ENCODE results near the gene ITGA5. TPM values are rescaled to one million over a fixed set of nuclear protein-coding genes. Genes with fewer than 3 reads are reported as not detected.

The ITGA5 gene
- total and polyA plus RNA-seq, 9 of the 15 experiments (the other 6 are each of a cell fraction or from before 2014, with no cell fraction given): 9.1 to 82.1 (median 47.4) TPM

DNA sequence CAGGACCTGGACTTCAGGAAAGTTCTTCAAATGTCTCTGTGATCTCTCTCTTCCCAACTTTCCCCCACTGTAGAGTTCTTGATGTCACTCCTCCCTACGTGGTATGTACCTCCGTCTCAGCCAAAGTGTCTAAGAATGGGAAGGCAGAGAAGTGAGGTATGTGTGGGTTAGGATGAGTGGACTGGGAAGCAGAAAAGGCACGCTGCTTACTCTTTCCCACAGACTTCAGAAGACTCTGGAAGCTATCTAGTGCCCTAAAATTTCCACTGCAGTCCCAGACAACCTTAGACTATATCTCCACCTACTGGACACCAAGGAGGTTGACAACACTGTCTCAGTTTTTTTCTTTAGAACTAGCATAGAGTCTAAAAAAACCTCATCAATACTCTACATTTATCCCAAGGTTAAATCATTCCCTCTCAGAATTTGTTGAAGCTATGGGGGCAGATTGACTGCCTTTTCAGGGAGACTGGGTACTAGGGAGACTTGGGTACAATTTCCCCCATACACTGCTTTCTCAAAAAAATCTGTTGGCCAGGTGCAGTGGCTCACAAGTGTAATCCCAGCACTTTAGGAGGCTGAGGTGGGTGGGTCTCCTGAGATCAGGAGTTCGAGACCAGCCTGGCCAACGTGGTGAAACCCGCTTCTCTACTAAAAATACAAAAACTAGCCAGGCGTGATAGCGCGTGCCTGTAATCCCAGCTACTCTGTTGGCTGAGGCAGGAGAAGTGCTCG is 20.6 kb upstream of the ITGA5 start (continued):
- TF ChIP-seq, protein P1, sequence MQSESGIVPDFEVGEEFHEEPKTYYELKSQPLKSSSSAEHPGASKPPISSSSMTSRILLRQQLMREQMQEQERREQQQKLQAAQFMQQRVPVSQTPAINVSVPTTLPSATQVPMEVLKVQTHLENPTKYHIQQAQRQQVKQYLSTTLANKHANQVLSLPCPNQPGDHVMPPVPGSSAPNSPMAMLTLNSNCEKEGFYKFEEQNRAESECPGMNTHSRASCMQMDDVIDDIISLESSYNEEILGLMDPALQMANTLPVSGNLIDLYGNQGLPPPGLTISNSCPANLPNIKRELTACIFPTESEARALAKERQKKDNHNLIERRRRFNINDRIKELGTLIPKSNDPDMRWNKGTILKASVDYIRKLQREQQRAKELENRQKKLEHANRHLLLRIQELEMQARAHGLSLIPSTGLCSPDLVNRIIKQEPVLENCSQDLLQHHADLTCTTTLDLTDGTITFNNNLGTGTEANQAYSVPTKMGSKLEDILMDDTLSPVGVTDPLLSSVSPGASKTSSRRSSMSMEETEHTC (IDR thresholded peaks at IDR 0.05): no peak
- TF ChIP-seq MIER1 (IDR thresholded peaks at IDR 0.05; ENCODE audit: low read depth): no peak
- no peak for TF ChIP-seq TAF15 (IDR thresholded peaks at IDR 0.05; ENCODE audit: low read depth, low read length)
- no peak for TF ChIP-seq FOSL1 (tag; conservative IDR thresholded peaks at IDR 0.05)
- no peak for TF ChIP-seq GABPB2 (CRISPR knock-in tag; conservative IDR thresholded peaks at IDR 0.05)
- TF ChIP-seq EGR1 (conservative IDR thresholded peaks at IDR 0.05): no peak
- TF ChIP-seq, protein P2, sequence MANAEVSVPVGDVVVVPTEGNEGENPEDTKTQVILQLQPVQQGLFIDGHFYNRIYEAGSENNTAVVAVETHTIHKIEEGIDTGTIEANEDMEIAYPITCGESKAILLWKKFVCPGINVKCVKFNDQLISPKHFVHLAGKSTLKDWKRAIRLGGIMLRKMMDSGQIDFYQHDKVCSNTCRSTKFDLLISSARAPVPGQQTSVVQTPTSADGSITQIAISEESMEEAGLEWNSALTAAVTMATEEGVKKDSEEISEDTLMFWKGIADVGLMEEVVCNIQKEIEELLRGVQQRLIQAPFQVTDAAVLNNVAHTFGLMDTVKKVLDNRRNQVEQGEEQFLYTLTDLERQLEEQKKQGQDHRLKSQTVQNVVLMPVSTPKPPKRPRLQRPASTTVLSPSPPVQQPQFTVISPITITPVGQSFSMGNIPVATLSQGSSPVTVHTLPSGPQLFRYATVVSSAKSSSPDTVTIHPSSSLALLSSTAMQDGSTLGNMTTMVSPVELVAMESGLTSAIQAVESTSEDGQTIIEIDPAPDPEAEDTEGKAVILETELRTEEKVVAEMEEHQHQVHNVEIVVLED (CRISPR knock-in tag; IDR thresholded peaks at IDR 0.05): no peak
- TF ChIP-seq POLR2G (IDR thresholded peaks at IDR 0.05; ENCODE audit: low read depth, low read length): no peak
- TF ChIP-seq, protein P3, sequence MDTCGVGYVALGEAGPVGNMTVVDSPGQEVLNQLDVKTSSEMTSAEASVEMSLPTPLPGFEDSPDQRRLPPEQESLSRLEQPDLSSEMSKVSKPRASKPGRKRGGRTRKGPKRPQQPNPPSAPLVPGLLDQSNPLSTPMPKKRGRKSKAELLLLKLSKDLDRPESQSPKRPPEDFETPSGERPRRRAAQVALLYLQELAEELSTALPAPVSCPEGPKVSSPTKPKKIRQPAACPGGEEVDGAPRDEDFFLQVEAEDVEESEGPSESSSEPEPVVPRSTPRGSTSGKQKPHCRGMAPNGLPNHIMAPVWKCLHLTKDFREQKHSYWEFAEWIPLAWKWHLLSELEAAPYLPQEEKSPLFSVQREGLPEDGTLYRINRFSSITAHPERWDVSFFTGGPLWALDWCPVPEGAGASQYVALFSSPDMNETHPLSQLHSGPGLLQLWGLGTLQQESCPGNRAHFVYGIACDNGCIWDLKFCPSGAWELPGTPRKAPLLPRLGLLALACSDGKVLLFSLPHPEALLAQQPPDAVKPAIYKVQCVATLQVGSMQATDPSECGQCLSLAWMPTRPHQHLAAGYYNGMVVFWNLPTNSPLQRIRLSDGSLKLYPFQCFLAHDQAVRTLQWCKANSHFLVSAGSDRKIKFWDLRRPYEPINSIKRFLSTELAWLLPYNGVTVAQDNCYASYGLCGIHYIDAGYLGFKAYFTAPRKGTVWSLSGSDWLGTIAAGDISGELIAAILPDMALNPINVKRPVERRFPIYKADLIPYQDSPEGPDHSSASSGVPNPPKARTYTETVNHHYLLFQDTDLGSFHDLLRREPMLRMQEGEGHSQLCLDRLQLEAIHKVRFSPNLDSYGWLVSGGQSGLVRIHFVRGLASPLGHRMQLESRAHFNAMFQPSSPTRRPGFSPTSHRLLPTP (IDR thresholded peaks at IDR 0.05; ENCODE audit: borderline replicate concordance, extremely low read depth, insufficient read length): no peak
- no peak for TF ChIP-seq CTBP1 (IDR thresholded peaks at IDR 0.05; ENCODE audit: borderline replicate concordance)
- TF ChIP-seq, protein P4, sequence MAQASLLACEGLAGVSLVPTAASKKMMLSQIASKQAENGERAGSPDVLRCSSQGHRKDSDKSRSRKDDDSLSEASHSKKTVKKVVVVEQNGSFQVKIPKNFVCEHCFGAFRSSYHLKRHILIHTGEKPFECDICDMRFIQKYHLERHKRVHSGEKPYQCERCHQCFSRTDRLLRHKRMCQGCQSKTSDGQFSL (CRISPR knock-in tag; IDR thresholded peaks at IDR 0.05): no peak
- TF ChIP-seq, protein P4 (tag; IDR thresholded peaks at IDR 0.05): no peak
- no peak for TF ChIP-seq FUS (optimal IDR thresholded peaks at IDR 0.05; ENCODE audit: low read depth, low read length)
- TF ChIP-seq, protein P5, sequence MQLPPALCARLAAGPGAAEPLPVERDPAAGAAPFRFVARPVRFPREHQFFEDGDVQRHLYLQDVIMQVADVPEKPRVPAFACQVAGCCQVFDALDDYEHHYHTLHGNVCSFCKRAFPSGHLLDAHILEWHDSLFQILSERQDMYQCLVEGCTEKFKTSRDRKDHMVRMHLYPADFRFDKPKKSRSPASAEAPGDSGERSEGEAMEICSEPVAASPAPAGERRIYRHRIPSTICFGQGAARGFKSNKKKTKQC (CRISPR knock-in tag; IDR thresholded peaks at IDR 0.05): no peak
- TF ChIP-seq, protein P6, sequence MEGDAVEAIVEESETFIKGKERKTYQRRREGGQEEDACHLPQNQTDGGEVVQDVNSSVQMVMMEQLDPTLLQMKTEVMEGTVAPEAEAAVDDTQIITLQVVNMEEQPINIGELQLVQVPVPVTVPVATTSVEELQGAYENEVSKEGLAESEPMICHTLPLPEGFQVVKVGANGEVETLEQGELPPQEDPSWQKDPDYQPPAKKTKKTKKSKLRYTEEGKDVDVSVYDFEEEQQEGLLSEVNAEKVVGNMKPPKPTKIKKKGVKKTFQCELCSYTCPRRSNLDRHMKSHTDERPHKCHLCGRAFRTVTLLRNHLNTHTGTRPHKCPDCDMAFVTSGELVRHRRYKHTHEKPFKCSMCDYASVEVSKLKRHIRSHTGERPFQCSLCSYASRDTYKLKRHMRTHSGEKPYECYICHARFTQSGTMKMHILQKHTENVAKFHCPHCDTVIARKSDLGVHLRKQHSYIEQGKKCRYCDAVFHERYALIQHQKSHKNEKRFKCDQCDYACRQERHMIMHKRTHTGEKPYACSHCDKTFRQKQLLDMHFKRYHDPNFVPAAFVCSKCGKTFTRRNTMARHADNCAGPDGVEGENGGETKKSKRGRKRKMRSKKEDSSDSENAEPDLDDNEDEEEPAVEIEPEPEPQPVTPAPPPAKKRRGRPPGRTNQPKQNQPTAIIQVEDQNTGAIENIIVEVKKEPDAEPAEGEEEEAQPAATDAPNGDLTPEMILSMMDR (IDR thresholded peaks at IDR 0.05 in 2 of 3, conservative IDR thresholded peaks at IDR 0.05 in 1 of 3; ENCODE audit: insufficient read depth in 2 of 3, low read depth in 1 of 3, low read length in 3 of 3): peak; percentile 85 to 95 (median 87)
- no peak for TF ChIP-seq PTRF (tag; IDR thresholded peaks at IDR 0.05)
- TF ChIP-seq CBFB (CRISPR knock-in tag; IDR thresholded peaks at IDR 0.05): 0 out of 2 replicates have a peak, but pooled peaks have one; percentile 13
- no peak for TF ChIP-seq POLR2A (conservative IDR thresholded peaks at IDR 0.05)
- TF ChIP-seq ATF7 (IDR thresholded peaks at IDR 0.05): no peak
